Inflammatory macrophage treated with lipopolysaccharide for 4 hours (primary cell): Measurements from ENCODE around the gene PLCB1.

Experiments used
- DNase-seq: peaks from one replicate; pipeline ENCODE4 v3.0.0-alpha.2; 2020

The PLCB1 gene

GRCh38 chr20:8457978-8458377 is 325.9 kb downstream of the PLCB1 start:
- DNase-seq: peak; percentile 61

GRCh38 chr20:8461186-8461585 is 329.1 kb downstream of the PLCB1 start:
- DNase-seq: no peak

- no peak for DNase-seq
Observed at GRCh38 chr20:8464368-8464767, 332.3 kb downstream of the PLCB1 start.

GRCh38 chr20:8466781-8467180 is 334.7 kb downstream of the PLCB1 start:
- peak; percentile 44 for DNase-seq

- DNase-seq: no peak
Observed at GRCh38 chr20:8470156-8470555, 338.1 kb downstream of the PLCB1 start.

- no peak for DNase-seq
Observed at GRCh38 chr20:8471465-8471864, 339.4 kb downstream of the PLCB1 start.

- peak; percentile 22 for DNase-seq
Observed at GRCh38 chr20:8473459-8473858, 341.4 kb downstream of the PLCB1 start.

GRCh38 chr20:8474027-8474668 is 342.1 kb downstream of the PLCB1 start:
- no peak for DNase-seq

- peak; percentile 53 for DNase-seq
Observed at GRCh38 chr20:8476021-8476420, 344.0 kb downstream of the PLCB1 start.

GRCh38 chr20:8480597-8480996 is 348.5 kb downstream of the PLCB1 start:
- no peak for DNase-seq

GRCh38 chr20:8487696-8488095 is 355.6 kb downstream of the PLCB1 start:
- no peak for DNase-seq

GRCh38 chr20:8489094-8489883 is 357.2 kb downstream of the PLCB1 start:
- DNase-seq: no peak

- no peak for DNase-seq
Observed at GRCh38 chr20:8490076-8490830, 358.2 kb downstream of the PLCB1 start.

GRCh38 chr20:8492173-8492572 is 360.1 kb downstream of the PLCB1 start:
- DNase-seq: no peak

GRCh38 chr20:8498571-8498970 is 366.5 kb downstream of the PLCB1 start:
- DNase-seq: no peak

- DNase-seq: no peak
Observed at GRCh38 chr20:8504030-8504429, 372.0 kb downstream of the PLCB1 start.

GRCh38 chr20:8505476-8506200 is 373.6 kb downstream of the PLCB1 start:
- DNase-seq: peak; percentile 76

GRCh38 chr20:8507231-8507630 is 375.2 kb downstream of the PLCB1 start:
- no peak for DNase-seq

GRCh38 chr20:8509809-8510208 is 377.7 kb downstream of the PLCB1 start:
- DNase-seq: no peak

- no peak for DNase-seq
Observed at GRCh38 chr20:8510808-8511207, 378.7 kb downstream of the PLCB1 start.

GRCh38 chr20:8512003-8512402 is 379.9 kb downstream of the PLCB1 start:
- no peak for DNase-seq

- DNase-seq: no peak
Observed at GRCh38 chr20:8515810-8516435, 383.9 kb downstream of the PLCB1 start.

- no peak for DNase-seq
Observed at GRCh38 chr20:8518878-8519277, 386.8 kb downstream of the PLCB1 start.
